ENCODE data around the gene UBE2J1.

UBE2J1 gene

GRCh38 chr6:89368999-89369398 is 16.5 kb upstream of the UBE2J1 start:
- DNase-seq = no peak

DNA sequence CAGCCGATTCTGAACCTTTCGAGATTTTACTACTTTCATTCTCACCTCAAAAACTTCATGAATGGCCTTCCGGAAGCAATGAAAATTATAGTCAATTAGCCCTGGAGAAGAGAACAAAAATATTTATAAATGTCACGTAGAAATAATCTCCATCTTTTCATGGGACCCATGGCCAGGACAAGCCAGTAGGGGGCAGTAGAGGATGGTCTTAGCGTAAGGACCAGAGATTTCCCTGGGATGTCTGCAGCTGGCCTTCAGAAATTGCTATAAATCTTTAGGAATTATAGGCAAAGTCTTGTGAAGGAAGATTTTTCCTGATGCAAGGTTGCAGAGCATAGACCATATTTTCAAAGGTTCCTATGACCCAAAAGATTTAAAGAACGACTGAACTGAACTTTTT is 15.6 kb upstream of the UBE2J1 start:
- DNase-seq = no peak

GRCh38 chr6:89364586-89364985 is 12.1 kb upstream of the UBE2J1 start:
- no peak for DNase-seq

- no peak for DNase-seq
Observed at GRCh38 chr6:89361171-89361570, 8.6 kb upstream of the UBE2J1 start.

GRCh38 chr6:89360415-89360999 is 8.0 kb upstream of the UBE2J1 start:
- no peak for DNase-seq

GRCh38 chr6:89359561-89359960 is 7.0 kb upstream of the UBE2J1 start:
- no peak for DNase-seq

GRCh38 chr6:89357390-89357789 is 4.9 kb upstream of the UBE2J1 start:
- DNase-seq = no peak

DNA sequence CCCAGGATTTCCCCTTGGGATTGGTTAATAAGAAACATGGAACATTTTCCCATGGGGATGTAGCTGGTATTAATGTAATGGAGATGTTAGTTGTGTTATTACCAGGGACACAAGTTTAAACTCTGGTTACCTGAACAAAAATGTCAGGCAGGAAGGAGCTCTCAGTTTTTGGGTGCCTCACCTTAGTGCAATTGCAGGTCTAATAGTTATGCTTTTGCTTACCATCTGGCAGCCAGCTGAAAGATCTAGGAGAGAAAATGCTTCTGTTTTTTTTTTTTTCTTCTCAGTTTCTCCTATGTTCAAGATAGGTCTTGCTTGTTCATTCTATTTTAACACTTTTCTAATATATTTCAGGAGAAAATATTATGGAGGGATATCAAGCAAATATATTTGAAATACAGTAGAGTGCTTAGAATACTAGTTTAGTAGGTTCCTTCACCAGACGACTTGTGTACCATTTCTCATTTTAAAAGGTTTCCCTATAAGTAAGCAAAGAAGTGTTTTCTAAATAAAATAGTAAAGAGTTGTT is 4.2 kb upstream of the UBE2J1 start:
- DNase-seq = no peak

- no peak for DNase-seq
Observed at GRCh38 chr6:89355511-89356194, 3.1 kb upstream of the UBE2J1 start.

GRCh38 chr6:89353702-89354392 is 1.3 kb upstream of the UBE2J1 start:
- no peak for DNase-seq

DNA sequence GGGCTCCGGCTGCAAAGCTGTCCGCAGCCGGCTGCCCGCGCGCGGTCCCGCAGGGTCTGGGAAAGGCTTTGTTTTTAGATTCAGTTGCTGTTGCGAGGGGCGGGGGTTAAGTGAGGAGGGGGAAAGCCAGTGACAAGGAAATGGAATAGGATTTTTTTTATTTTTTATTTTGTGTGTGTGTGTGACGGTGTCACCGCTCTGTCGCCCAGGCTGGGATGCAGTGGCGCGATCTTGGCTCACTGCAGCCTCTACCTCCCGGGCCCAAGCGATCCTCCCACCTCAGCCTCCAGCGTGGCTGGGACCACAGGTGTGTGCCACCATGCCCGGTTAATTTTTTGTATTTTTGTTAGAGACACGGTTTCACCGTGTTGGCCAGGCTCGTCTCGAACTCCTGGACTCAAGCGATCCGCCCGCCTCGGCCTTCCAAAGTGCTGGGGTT is 615 bp upstream of the UBE2J1 start:
- DNase-seq = no peak

DNA sequence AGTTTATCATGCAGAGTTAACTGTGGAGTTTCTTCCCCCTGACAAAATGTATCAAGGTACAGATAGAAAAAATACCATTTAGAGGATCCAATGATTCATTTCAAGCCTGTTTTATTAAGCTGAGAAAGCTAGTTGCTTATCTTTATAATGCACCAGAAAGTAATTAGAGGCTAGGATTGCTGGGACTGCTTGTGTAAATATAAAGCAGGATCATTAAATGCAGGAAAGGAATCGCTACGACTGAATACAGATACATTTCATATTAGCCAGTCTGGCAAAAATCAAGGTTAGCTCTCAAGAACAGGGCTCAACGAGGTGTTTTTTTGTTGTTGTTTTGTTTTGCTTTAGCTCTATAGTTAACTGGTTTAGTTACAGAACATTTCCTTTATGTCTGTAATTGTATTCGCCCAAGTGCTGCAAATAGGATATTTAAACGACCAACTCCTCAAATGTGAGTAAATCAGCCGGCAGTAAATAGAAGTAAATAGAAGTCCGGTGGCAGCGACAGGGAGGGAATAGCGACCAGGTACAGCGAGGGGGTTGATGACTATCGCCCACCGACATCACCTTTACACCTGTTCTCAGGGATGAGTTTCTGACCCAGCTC is 748 bp downstream of the UBE2J1 start:
- DNase-seq = no peak

- DNase-seq = no peak
Observed at GRCh38 chr6:89350281-89350966, 2.1 kb downstream of the UBE2J1 start.

DNA sequence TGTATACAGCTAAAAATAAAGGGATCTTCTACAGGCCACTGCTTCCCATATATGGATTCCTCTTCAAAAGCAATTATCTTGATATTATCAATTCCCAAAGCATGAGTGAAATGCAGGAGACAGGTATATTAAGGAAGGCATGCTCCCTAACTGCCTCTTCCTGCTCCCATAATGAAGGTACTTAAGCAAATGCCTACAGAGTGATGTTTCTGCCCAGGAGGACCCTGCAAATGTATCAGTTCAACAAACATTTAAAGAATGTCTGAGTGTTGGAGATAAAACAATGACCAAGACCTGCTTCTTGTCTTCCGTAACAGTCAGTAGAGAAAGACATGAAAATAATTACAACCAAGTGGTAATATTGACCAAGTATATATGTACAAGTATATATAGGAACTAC is 4.2 kb downstream of the UBE2J1 start:
- DNase-seq = no peak

DNA sequence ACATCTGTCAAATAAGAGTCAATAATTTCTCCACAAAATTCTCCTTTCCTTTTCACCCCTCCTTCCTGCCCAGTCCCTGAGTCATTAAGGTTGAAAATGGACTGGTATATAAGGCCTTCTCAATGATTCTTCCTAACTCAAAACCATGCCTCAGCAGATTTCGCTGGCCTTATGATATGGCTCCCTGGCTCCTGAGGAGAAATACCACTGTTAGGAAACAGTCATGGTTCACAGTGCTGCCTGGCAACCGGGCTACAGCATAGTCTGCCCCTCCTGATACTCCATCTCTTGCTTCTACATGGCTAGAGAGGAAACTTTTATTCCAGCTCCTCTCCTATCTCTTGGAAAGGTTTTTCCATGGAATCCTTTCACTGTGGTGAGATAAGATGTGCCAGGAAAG is 4.7 kb downstream of the UBE2J1 start:
- DNase-seq = no peak

GRCh38 chr6:89346433-89346832 is 6.1 kb downstream of the UBE2J1 start:
- no peak for DNase-seq

- DNase-seq = no peak
Observed at GRCh38 chr6:89339565-89339964, 13.0 kb downstream of the UBE2J1 start.

GRCh38 chr6:89335164-89335563 is 17.4 kb downstream of the UBE2J1 start:
- no peak for DNase-seq

DNA sequence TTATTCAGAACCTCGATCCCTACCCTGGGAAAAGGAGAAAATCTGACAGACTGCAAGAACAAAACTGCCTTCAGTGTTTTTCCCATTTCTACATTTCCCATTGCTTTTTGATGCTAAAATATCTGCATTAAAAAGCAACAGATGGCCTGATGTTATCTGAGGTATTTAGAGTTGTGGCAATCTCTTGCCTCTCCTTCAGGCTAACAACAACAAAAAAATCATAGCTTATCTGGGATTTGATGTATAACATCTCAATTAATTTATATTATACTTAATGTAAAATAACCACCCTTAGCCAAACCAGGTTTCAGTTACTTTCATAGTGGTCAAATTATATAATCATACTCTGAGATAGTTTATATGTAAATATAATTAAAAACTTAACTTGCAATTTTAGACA is 21.6 kb downstream of the UBE2J1 start:
- DNase-seq = no peak

GRCh38 chr6:89328976-89329375 is 23.5 kb downstream of the UBE2J1 start:
- DNase-seq = no peak

DNA sequence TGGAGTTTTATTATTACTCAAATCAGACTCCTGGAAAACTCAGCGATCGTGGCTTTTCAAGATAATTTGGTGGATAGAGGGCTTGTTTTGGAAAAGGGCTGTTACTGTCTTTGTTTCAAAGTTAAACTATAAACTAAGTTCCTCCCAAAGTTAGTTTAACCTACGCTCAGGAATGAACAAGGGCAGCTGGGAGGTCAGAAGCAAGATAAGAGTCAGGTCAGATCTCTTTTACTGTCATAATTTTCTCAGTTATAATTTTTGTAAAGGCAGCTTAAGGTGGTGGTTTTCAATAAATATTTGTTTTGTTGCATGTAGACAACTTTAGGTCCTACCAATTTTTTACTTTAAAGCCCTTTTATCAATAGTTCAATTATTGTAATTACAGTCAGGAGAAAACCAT is 28.2 kb downstream of the UBE2J1 start:
- no peak for DNase-seq

DNA sequence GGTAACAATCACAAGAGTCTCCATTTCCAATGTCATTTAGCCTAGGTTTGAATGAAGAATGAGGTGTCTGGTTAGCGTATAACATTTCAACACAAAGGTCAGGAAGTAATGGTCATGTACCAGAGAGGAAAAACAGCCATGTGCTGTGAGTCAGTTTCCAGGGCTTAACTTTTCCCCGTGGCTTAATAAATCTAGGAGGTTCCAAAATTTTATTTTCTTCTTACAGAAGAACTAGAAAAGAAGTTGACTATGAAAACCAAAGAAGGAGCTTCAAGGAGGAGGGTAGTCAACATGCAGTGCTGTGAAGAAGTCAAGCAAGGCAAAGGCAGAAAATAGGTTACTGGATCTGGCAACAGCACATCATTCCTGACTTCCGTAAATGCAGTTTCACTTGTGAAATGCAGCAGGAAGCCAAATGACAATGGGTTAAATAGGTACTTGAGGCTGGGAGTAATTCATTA is 29.0 kb downstream of the UBE2J1 start:
- no peak for DNase-seq
